Osteoblast (primary cell): ENCODE data around the gene TRDMT1. TPM values are rescaled to one million over a fixed set of nuclear protein-coding genes. Genes with fewer than 3 reads are reported as not detected.
A peak's percentile ranks its signal among the peaks of the same experiment; 100 is the strongest.

Source experiments
- DNase-seq: peaks from one replicate; pipeline ENCODE4 v3.0.0; 2011; ENCODE audit warnings: low spot score, mixed read lengths; ENCODE audit not compliant: insufficient read length; ENCODE audit errors: missing footprints
- H2AFZ ChIP-seq: 2 replicates; pipeline ENCODE4 v1.6.0; 2011; ENCODE audit warnings: mild to moderate bottlenecking, low read length
- H3K27ac ChIP-seq: 2 replicates; pipeline ENCODE4 v1.5.1; 2011; ENCODE audit warnings: mild to moderate bottlenecking, low read depth, low read length, moderate library complexity
- H3K27me3 ChIP-seq: 2 replicates; pipeline ENCODE4 v1.6.0; 2012; ENCODE audit warnings: mild to moderate bottlenecking, control low read depth, inconsistent platforms, low read length, moderate library complexity; ENCODE audit not compliant: insufficient read depth
- H3K36me3 ChIP-seq: 2 replicates; pipeline ENCODE4 v1.5.1; 2011; ENCODE audit warnings: mild to moderate bottlenecking, low read length, control low read depth, moderate library complexity; ENCODE audit not compliant: insufficient read depth
- H3K4me1 ChIP-seq: 2 replicates; pipeline ENCODE4 v1.5.1; 2011; ENCODE audit warnings: mild to moderate bottlenecking, low read length, control low read depth, moderate library complexity; ENCODE audit not compliant: insufficient read depth
- H3K4me2 ChIP-seq: 2 replicates; pipeline ENCODE4 v1.6.0; 2011; ENCODE audit warnings: mild to moderate bottlenecking, low read length; ENCODE audit not compliant: insufficient read depth
- H3K4me3 ChIP-seq: fragments of 200-600 bp; sonication (generic); 3 replicates; pipeline ENCODE4 v1.5.1; 2012; ENCODE audit warnings: mild to moderate bottlenecking, low read length, inconsistent platforms; ENCODE audit not compliant: insufficient read depth
- H3K79me2 ChIP-seq: 2 replicates; pipeline ENCODE4 v1.6.0; 2012; ENCODE audit warnings: mild to moderate bottlenecking, low read length, control low read depth, inconsistent platforms; ENCODE audit not compliant: insufficient read depth
- H3K9me3 ChIP-seq: 2 replicates; pipeline ENCODE4 v1.5.1; 2011; ENCODE audit warnings: low read depth, low read length, control low read depth
- H4K20me1 ChIP-seq: 2 replicates; pipeline ENCODE4 v1.6.0; 2012; ENCODE audit warnings: mild to moderate bottlenecking, low read length, control low read depth; ENCODE audit not compliant: insufficient read depth
- CTCF ChIP-seq: IDR thresholded peaks from 2 replicates; pipeline ENCODE4 v1.5.1; 2011; ENCODE audit warnings: mild to moderate bottlenecking, low read depth, low read length, moderate library complexity; ENCODE audit errors: extremely low read depth
- total RNA-seq: library from RNA; depleted of rRNA; stranded (reverse); fragments of >200 nt; gene quantifications from 2 replicates; pipeline ENCODE4 v1.2.3, GENCODE V29; 2012

The TRDMT1 gene
- total RNA-seq, 1 donor, result 7.6 TPM

- no peaks in the 10 kb centered on the region for H3K36me3 ChIP-seq
- H3K9me3 ChIP-seq, result no peaks in the 10 kb centered on the region
- H3K4me2 ChIP-seq, result no peak overlapping the region
- no peak overlapping the region for H2AFZ ChIP-seq
- DNase-seq, result no peak
- no peaks in the 10 kb centered on the region for H4K20me1 ChIP-seq
- H3K4me3 ChIP-seq, result no peak overlapping the region
- no peaks in the 10 kb centered on the region for H3K27me3 ChIP-seq
- no peaks in the 10 kb centered on the region for H3K4me1 ChIP-seq
- no peak for TF ChIP-seq CTCF
- no peak overlapping the region for H3K27ac ChIP-seq
- H3K79me2 ChIP-seq, result no peaks in the 10 kb centered on the region
Measured at GRCh38 chr10:17138460-17139042, 62.9 kb downstream of the TRDMT1 start.

- no peaks in the 10 kb centered on the region for H4K20me1 ChIP-seq
- no peak overlapping the region for H3K27ac ChIP-seq
- no peaks in the 10 kb centered on the region for H3K79me2 ChIP-seq
- no peak overlapping the region for H3K4me2 ChIP-seq
- no peak overlapping the region for H2AFZ ChIP-seq
- DNase-seq, result peak; percentile 17
- H3K4me3 ChIP-seq, result no peak overlapping the region
- no peak for TF ChIP-seq CTCF
- H3K4me1 ChIP-seq, result no peaks in the 10 kb centered on the region
- H3K9me3 ChIP-seq, result no peaks in the 10 kb centered on the region
- H3K27me3 ChIP-seq, result no peaks in the 10 kb centered on the region
- no peaks in the 10 kb centered on the region for H3K36me3 ChIP-seq
Measured at GRCh38 chr10:17134737-17135260, 66.7 kb downstream of the TRDMT1 start.

- Histone ChIP-seq H3K79me2 (no peaks in the 10 kb centered on the region), H3K4me1 (no peaks in the 10 kb centered on the region), H3K4me3 (no peak overlapping the region), H3K9me3 (no peaks in the 10 kb centered on the region), H3K4me2 (no peak overlapping the region), H3K27me3 (no peaks in the 10 kb centered on the region), H3K36me3 (no peaks in the 10 kb centered on the region), H2AFZ (peak overlapping the region; percentile 9), H4K20me1 (no peaks in the 10 kb centered on the region), H3K27ac (no peak overlapping the region)
- no peak for TF ChIP-seq CTCF
- DNase-seq, result peak; percentile 17
Measured at GRCh38 chr10:17134282-17134681, 67.2 kb downstream of the TRDMT1 start.

- H2AFZ ChIP-seq, result no peak within 1 kb of the TSS
- no peaks in the 10 kb centered on the region for H4K20me1 ChIP-seq
- H3K9me3 ChIP-seq, result no peaks in the 10 kb centered on the region
- H3K27me3 ChIP-seq, result no peaks in the 10 kb centered on the region
- H3K79me2 ChIP-seq, result no peaks in the 10 kb centered on the region
- no peak within 1 kb of the TSS for H3K27ac ChIP-seq
- no peak for DNase-seq
- no peak within 1 kb of the TSS for H3K4me3 ChIP-seq
- H3K36me3 ChIP-seq, result no peaks in the 10 kb centered on the region
- TF ChIP-seq CTCF, result no peak
- H3K4me2 ChIP-seq, result no peak within 1 kb of the TSS
- no peaks in the 10 kb centered on the region for H3K4me1 ChIP-seq
Measured at GRCh38 chr10:17129741-17130140, 71.7 kb downstream of the TRDMT1 start, which contains the start of gene CUBN. CUBN (minus strand) TSS chr10:17129811; CDS start chr10:17129765, 46 bp downstream.
